Lung (tissue), 12 donors: ENCODE data around the gene POC1B. TPM values are rescaled to one million over a fixed set of nuclear protein-coding genes. Genes with fewer than 3 reads are reported as not detected.
A peak's percentile ranks its signal among the peaks of the same experiment; 100 is the strongest.

Experiments used
- ATAC-seq: fragments of 200-7000 bp; cut with Tn5 transposase; one replicate; pipeline ENCODE4 v1.9.1; 2020; ENCODE audit warnings: moderate number of reproducible peaks; ENCODE audit not compliant: insufficient read depth, low FRiP score
- DNase-seq, 3 donors: peaks; one replicate each; pipeline ENCODE4 v3.0.0-alpha.2; 2013 to 2017
- H3K27ac ChIP-seq, 2 donors: one replicate each; pipeline ENCODE4 v1.5.1; 2013; ENCODE audit warnings: mild to moderate bottlenecking in 2 of 2, moderate library complexity in 2 of 2, control low read depth in 1 of 2, inconsistent platforms in 1 of 2, low read depth in 1 of 2, low read length in 1 of 2
- H3K27me3 ChIP-seq, 3 donors: one replicate each; pipeline ENCODE4 v1.5.1; 2013; ENCODE audit warnings: low read length in 2 of 3; ENCODE audit not compliant: control insufficient read depth in 3 of 3, insufficient read depth in 3 of 3
- H3K36me3 ChIP-seq, 4 donors: one replicate each; pipeline ENCODE4 v1.5.1; 2013; ENCODE audit warnings: low read length in 4 of 4, mild to moderate bottlenecking in 1 of 4, moderate library complexity in 1 of 4; ENCODE audit not compliant: control insufficient read depth in 4 of 4, insufficient read depth in 4 of 4
- H3K4me1 ChIP-seq, 5 donors: one replicate each; pipeline ENCODE4 v1.5.1; 2013; ENCODE audit warnings: low read length in 5 of 5, mild to moderate bottlenecking in 2 of 5, moderate library complexity in 1 of 5; ENCODE audit not compliant: control insufficient read depth in 5 of 5, insufficient read depth in 5 of 5
- H3K4me3 ChIP-seq: one replicate; pipeline ENCODE4 v1.5.1; 2013; ENCODE audit warnings: mild to moderate bottlenecking, control low read depth, moderate library complexity
- H3K9ac ChIP-seq, 2 donors: one replicate each; pipeline ENCODE4 v1.5.1; 2013; ENCODE audit warnings: low read length in 2 of 2, control low read depth in 1 of 2; ENCODE audit not compliant: insufficient read depth in 1 of 2
- H3K9me3 ChIP-seq, 4 donors: one replicate each; pipeline ENCODE4 v1.5.1; 2013; ENCODE audit warnings: low read length in 3 of 4, mild to moderate bottlenecking in 1 of 4, moderate library complexity in 1 of 4; ENCODE audit not compliant: control insufficient read depth in 4 of 4, insufficient read depth in 3 of 4
- WGBS, 2 donors: extraction: QIAGEN DNeasy Blood & Tissue Kit; methylation state at CpG; one replicate each; pipeline ENCODE4 v1.1.7; 2013; 5-methylcytosine and 5-hydroxymethylcytosine counted together
- polyA plus RNA-seq, 2 donors: library from polyadenylated mRNA; stranded (reverse); fragments of 200-250 nt; gene quantifications; one replicate each; pipeline ENCODE4 v1.2.1, GENCODE V29; 2013
- total RNA-seq, 2 donors: library from RNA; depleted of rRNA in 1 of 2; stranded (reverse); fragments of >200 nt in 1 of 2; gene quantifications; one replicate each; pipeline ENCODE4 v1.2.1, GENCODE V29; 2014 to 2021
- TF ChIP-seq, protein P1 (sequence below): IDR thresholded peaks from 2 replicates; pipeline ENCODE4 v1.5.1; 2012; ENCODE audit warnings: mild to moderate bottlenecking; ENCODE audit errors: control extremely low read depth, extremely low read depth
- donor health status: control.
- donor health status: control.
- donor health status: Bipolar disorder and iron deficiency.
- donor health status: healthy.
- donor health status: DM: yes; HTN: yes; CAD: no.

POC1B gene
- total and polyA plus RNA-seq, 4 donors: 6.9 to 32.6 (median 10.9) TPM

DNA sequence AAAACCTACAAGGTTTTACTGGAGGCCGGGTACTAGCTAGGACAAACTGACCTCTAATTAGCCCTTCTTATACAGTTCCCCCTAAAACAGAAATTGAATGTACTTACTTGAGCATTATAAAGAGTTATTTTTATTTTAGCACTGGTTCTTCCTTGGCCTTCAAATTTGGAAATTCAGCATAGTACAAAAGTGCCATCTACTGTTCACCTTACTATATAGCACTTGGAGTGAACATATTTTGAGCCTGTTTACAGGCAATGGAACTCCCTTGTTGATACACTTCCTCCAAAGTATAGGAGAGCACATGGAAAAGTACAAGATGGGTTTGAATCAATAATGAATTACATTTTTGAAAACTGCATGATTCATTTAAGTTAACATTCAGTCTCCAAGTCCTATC, 3.9 kb upstream of the POC1B start:
- H3K36me3 ChIP-seq: peaks cover 0 to 6% (median 1%) of the 10 kb centered on the region in 4 donors
- DNase-seq (peak in 2 of 3 donors; percentile 81 to 84), ATAC-seq (no peak)
- H3K9me3 ChIP-seq: no peaks in the 10 kb centered on the region
- WGBS, 2 donors: 36 to 38% methylated on average over 1 of the region's 1 CpG
- H3K9ac ChIP-seq: no peak overlapping the region
- H3K27me3 ChIP-seq: no peaks in the 10 kb centered on the region
- H3K27ac ChIP-seq: no peak overlapping the region
- TF ChIP-seq, protein P1, sequence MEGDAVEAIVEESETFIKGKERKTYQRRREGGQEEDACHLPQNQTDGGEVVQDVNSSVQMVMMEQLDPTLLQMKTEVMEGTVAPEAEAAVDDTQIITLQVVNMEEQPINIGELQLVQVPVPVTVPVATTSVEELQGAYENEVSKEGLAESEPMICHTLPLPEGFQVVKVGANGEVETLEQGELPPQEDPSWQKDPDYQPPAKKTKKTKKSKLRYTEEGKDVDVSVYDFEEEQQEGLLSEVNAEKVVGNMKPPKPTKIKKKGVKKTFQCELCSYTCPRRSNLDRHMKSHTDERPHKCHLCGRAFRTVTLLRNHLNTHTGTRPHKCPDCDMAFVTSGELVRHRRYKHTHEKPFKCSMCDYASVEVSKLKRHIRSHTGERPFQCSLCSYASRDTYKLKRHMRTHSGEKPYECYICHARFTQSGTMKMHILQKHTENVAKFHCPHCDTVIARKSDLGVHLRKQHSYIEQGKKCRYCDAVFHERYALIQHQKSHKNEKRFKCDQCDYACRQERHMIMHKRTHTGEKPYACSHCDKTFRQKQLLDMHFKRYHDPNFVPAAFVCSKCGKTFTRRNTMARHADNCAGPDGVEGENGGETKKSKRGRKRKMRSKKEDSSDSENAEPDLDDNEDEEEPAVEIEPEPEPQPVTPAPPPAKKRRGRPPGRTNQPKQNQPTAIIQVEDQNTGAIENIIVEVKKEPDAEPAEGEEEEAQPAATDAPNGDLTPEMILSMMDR: peak; percentile 68
- no peak overlapping the region for H3K4me3 ChIP-seq
- peaks cover 0 to 6% (median 0%) of the 10 kb centered on the region in 5 donors for H3K4me1 ChIP-seq

DNA sequence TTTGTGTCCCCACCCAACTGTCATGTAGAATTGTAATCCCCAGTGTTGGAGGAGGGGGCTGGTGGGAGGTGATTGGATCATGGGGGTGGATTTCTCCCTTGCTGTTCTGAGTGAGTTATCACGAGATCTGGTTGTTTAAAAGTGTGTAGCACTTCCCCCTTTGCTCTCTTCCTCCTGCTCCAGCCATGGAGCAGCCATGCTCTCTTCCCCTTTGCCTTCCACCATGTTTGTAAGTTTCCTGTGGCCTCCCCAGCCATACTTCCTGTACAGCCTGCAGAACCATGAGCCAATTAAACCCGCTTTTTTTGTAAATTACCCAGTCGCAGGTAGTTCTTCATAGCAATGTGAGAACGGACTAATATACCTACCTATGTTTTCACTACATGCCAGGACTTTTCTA, 2.6 kb upstream of the POC1B start:
- H3K9me3 ChIP-seq: no peaks in the 10 kb centered on the region
- ATAC-seq (no peak), DNase-seq (no peak)
- no peaks in the 10 kb centered on the region for H3K27me3 ChIP-seq
- H3K27ac ChIP-seq: no peak overlapping the region
- peaks cover 0 to 10% (median 6%) of the 10 kb centered on the region in 5 donors for H3K4me1 ChIP-seq
- TF ChIP-seq, protein P1: no peak
- 45 to 66% methylated on average over 4 of the region's 4 CpGs for WGBS, 2 donors
- H3K36me3 ChIP-seq: peaks cover 0 to 6% (median 1%) of the 10 kb centered on the region in 4 donors
- no peak overlapping the region for H3K9ac ChIP-seq
- H3K4me3 ChIP-seq: no peak overlapping the region

DNA sequence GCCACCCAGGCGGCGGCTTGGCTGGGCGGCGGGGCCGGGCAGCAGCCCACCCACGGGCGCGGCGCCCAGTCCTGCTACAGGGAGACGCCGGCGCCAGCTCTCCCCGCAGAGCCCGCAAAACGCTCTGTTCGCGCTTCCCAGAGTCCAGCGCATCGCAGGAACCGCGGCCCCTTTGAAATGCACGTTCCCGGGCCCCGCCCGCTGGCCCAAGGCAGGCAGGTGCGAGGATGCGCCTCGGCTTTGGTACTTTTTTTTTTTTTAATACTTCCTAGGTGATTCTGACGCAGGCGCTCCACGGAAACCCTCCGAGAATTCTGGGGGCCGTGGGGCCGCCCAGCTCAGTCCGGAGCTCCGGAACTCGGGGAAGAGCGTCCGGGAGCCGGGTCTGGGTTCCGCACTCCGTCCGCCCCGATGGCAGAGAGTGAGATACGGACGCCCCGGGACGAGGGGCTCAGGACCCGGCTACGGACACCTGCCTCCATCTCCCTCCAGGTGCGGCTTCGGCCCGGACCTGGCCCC, 483 bp downstream of the POC1B start:
- Histone ChIP-seq H3K27ac (peak overlapping the region; percentile 90 to 99), H3K9ac (peak overlapping the region; percentile 70 to 94), H3K36me3 (peaks cover 0 to 6% (median 2%) of the 10 kb centered on the region in 4 donors), H3K4me1 (peaks cover 0 to 31% (median 18%) of the 10 kb centered on the region in 5 donors), H3K27me3 (no peaks in the 10 kb centered on the region), H3K4me3 (peak overlapping the region; percentile 83), H3K9me3 (no peaks in the 10 kb centered on the region)
- peak; percentile 29 for ATAC-seq
- DNase-seq: peak in 1 of 3 donors; percentile 55
- TF ChIP-seq, protein P1: no peak
- WGBS, 2 donors: 0 to 1% methylated on average over 51 to 53 of the region's 53 CpGs
